ENCODE measurements around the gene CDH15.

CDH15 gene

GRCh38 chr16:89140981-89141883 lies 30.3 kb upstream of the CDH15 start:
- no peak for DNase-seq (ENCODE audit: low read depth)

GRCh38 chr16:89141884-89142267 lies 29.7 kb upstream of the CDH15 start:
- DNase-seq (ENCODE audit: low read depth): no peak

GRCh38 chr16:89142474-89143195 lies 28.9 kb upstream of the CDH15 start:
- no peak for DNase-seq (ENCODE audit: low read depth)

- DNase-seq (ENCODE audit: low read depth): no peak
Measured at GRCh38 chr16:89143201-89143741, 28.3 kb upstream of the CDH15 start.

GRCh38 chr16:89143911-89144675 lies 27.5 kb upstream of the CDH15 start:
- DNase-seq (ENCODE audit: low read depth): no peak

GRCh38 chr16:89144681-89145080 lies 26.9 kb upstream of the CDH15 start:
- no peak for DNase-seq (ENCODE audit: low read depth)

GRCh38 chr16:89145406-89146161 lies 26.0 kb upstream of the CDH15 start:
- no peak for DNase-seq (ENCODE audit: low read depth)

GRCh38 chr16:89146211-89147005 lies 25.1 kb upstream of the CDH15 start:
- no peak for DNase-seq (ENCODE audit: low read depth)

GRCh38 chr16:89147085-89147817 lies 24.3 kb upstream of the CDH15 start:
- no peak for DNase-seq (ENCODE audit: low read depth)

- no peak for DNase-seq (ENCODE audit: low read depth)
Measured at GRCh38 chr16:89149386-89149785, 22.2 kb upstream of the CDH15 start.

GRCh38 chr16:89150090-89150835 lies 21.3 kb upstream of the CDH15 start:
- DNase-seq (ENCODE audit: low read depth): no peak

GRCh38 chr16:89150981-89151380 lies 20.6 kb upstream of the CDH15 start:
- no peak for DNase-seq (ENCODE audit: low read depth)

- no peak for DNase-seq (ENCODE audit: low read depth)
Measured at GRCh38 chr16:89152831-89153700, 18.5 kb upstream of the CDH15 start.

GRCh38 chr16:89153848-89154271 lies 17.7 kb upstream of the CDH15 start:
- no peak for DNase-seq (ENCODE audit: low read depth)

- no peak for DNase-seq (ENCODE audit: low read depth)
Measured at GRCh38 chr16:89154390-89155183, 17.0 kb upstream of the CDH15 start.

GRCh38 chr16:89155184-89155679 lies 16.3 kb upstream of the CDH15 start:
- no peak for DNase-seq (ENCODE audit: low read depth)
